Loucy (cell line): ENCODE results near the gene HMX1.

Experiments used
- H2AFZ ChIP-seq: fragments of 200-600 bp; sonication (generic); 2 replicates; pipeline ENCODE4 v1.6.0; 2016; ENCODE audit warnings: antibody characterized with exemption, mild to moderate bottlenecking, low read length, moderate library complexity
- H3F3A ChIP-seq: fragments of 200-600 bp; 2 replicates; pipeline ENCODE4 v1.6.0; 2016; ENCODE audit warnings: antibody characterized with exemption, low read depth, mild to moderate bottlenecking
- H3K27me3 ChIP-seq: fragments of 200-600 bp; sonication (generic); 2 replicates; pipeline ENCODE4 v1.6.1; 2014; ENCODE audit warnings: low read length, mild to moderate bottlenecking; ENCODE audit not compliant: insufficient read depth, poor library complexity, severe bottlenecking
- H3K36me3 ChIP-seq: fragments of 200-600 bp; sonication (generic); 2 replicates; pipeline ENCODE4 v1.6.1; 2016; ENCODE audit warnings: low read length; ENCODE audit not compliant: insufficient read depth
- H3K4me1 ChIP-seq: fragments of 200-600 bp; sonication (generic); 2 replicates; pipeline ENCODE4 v1.5.1; 2014; ENCODE audit warnings: low read length, mild to moderate bottlenecking; ENCODE audit not compliant: insufficient read depth, poor library complexity, severe bottlenecking
- H3K4me2 ChIP-seq: fragments of 200-600 bp; sonication (generic); 2 replicates; pipeline ENCODE4 v1.6.0; 2014; ENCODE audit warnings: antibody characterized with exemption, low read length, low read depth, mild to moderate bottlenecking; ENCODE audit not compliant: poor library complexity, severe bottlenecking
- H3K4me3 ChIP-seq: fragments of 200-600 bp; sonication (generic); 2 replicates; pipeline ENCODE4 v1.5.1; 2014; ENCODE audit warnings: low read length, mild to moderate bottlenecking, mixed read lengths; ENCODE audit not compliant: poor library complexity, severe bottlenecking
- H3K79me2 ChIP-seq: fragments of 200-600 bp; sonication (generic); 2 replicates; pipeline ENCODE4 v1.6.1; 2014; ENCODE audit warnings: low read length; ENCODE audit not compliant: insufficient read depth
- H3K9ac ChIP-seq: fragments of 200-600 bp; sonication (generic); 2 replicates; pipeline ENCODE4 v1.6.0; 2014; ENCODE audit warnings: mild to moderate bottlenecking, low read depth, low read length, moderate library complexity; ENCODE audit not compliant: poor library complexity, severe bottlenecking
- H3K9me2 ChIP-seq: fragments of 200-600 bp; sonication (generic); replicated peaks from 2 replicates; pipeline ENCODE4 v1.6.1; 2016; ENCODE audit warnings: low read depth, low read length, mixed read lengths
- H3K9me3 ChIP-seq: fragments of 200-600 bp; sonication (generic); 2 replicates; pipeline ENCODE4 v1.6.1; 2014; ENCODE audit warnings: mild to moderate bottlenecking, antibody characterized with exemption, low read length, low read depth; ENCODE audit not compliant: insufficient read depth
- H4K20me1 ChIP-seq: fragments of 200-600 bp; sonication (generic); 2 replicates; pipeline ENCODE4 v1.6.0; 2014; ENCODE audit warnings: antibody characterized with exemption, low read length, mild to moderate bottlenecking; ENCODE audit not compliant: insufficient read depth, poor library complexity, severe bottlenecking
- EZH2phosphoT487 ChIP-seq: fragments of 200-600 bp; IDR thresholded peaks from 2 replicates; pipeline ENCODE4 v1.6.1; 2018; ENCODE audit warnings: antibody characterized with exemption, mild to moderate bottlenecking, moderate library complexity, borderline replicate concordance
- TF ChIP-seq, protein P1 (sequence below): fragments of 200-600 bp; sonication (generic); conservative IDR thresholded peaks from 2 replicates; pipeline ENCODE4 v1.5.1; 2014; ENCODE audit warnings: mild to moderate bottlenecking, antibody characterized with exemption, low read length

HMX1 gene

DNA sequence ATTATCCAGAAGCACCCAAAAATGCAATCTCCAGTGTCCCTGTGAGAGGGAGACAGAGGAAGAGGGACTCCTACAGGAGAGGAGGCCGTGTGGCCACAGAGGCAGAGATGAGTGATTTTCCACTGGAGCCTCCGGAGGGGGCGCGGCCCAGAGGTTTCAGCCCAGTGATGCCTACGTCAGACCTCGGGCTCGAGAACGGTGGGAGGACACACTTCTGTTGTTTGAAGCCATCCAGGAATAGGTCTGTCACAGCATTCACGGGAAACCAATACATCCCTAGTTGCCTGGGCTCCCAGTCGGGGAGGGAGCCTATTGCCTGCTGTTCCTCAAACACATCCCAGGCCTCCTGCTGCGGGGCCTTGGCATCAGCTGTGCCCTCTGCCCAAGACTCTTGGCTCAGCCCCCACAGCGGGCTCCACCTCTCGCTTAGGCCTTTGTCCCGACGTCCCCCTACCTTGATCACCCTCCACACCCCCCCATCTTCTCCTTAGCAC, 39.2 kb upstream of the HMX1 start:
- Histone ChIP-seq H3K9me3 (peaks cover 11% of the 10 kb centered on the region; the same call in 1 of the 2 replicates), H3K4me1 (no peaks in the 10 kb centered on the region), H3K79me2 (no peaks in the 10 kb centered on the region), H3K36me3 (no peaks in the 10 kb centered on the region), H3K9me2 (no peaks in the 10 kb centered on the region), H3K9ac (no peak overlapping the region), H3K4me2 (no peak overlapping the region), H4K20me1 (no peaks in the 10 kb centered on the region), H2AFZ (no peak overlapping the region), H3K4me3 (no peak overlapping the region), H3F3A (no peaks in the 10 kb centered on the region), H3K27me3 (no peaks in the 10 kb centered on the region)
- TF ChIP-seq EZH2phosphoT487: no peak
- TF ChIP-seq, protein P1, sequence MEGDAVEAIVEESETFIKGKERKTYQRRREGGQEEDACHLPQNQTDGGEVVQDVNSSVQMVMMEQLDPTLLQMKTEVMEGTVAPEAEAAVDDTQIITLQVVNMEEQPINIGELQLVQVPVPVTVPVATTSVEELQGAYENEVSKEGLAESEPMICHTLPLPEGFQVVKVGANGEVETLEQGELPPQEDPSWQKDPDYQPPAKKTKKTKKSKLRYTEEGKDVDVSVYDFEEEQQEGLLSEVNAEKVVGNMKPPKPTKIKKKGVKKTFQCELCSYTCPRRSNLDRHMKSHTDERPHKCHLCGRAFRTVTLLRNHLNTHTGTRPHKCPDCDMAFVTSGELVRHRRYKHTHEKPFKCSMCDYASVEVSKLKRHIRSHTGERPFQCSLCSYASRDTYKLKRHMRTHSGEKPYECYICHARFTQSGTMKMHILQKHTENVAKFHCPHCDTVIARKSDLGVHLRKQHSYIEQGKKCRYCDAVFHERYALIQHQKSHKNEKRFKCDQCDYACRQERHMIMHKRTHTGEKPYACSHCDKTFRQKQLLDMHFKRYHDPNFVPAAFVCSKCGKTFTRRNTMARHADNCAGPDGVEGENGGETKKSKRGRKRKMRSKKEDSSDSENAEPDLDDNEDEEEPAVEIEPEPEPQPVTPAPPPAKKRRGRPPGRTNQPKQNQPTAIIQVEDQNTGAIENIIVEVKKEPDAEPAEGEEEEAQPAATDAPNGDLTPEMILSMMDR: no peak

DNA sequence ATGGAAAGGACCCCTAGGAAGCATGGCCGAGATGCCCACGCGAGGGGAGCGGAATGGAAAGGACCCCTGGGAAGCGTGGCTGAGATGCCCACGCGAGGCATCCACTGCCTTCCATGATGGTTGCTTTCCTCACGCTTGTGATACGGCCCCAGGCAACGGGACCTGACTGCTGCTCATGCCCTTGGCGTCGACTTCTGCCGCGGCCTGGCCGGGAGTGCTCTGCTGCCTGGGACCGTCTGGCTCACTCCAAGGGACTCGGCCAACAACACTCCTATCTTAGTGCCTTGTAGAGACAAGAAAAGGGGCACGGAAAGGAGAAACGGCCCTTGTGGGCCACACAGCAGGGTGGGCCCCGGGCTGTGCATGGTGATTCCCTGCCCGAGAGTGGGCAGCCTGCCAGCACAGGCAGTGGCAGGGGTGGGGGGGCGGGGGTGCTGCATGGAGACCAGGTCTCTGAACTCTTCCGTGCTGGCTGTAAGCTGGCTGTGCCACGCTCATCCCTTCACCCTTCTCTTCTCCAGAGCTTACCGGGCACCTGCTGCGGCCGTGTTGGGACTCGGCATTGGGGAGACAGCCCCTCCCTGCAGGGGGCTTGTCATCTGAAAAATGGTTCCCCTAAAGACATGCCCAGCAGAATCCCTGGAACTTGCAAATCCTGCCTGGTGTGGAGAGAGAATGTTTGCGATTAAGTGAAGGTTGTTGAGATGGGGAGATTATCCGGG, 38.6 kb upstream of the HMX1 start:
- Histone ChIP-seq H3K9me2 (no peaks in the 10 kb centered on the region), H3K9ac (no peak overlapping the region), H2AFZ (no peak overlapping the region), H3K79me2 (no peaks in the 10 kb centered on the region), H3K36me3 (no peaks in the 10 kb centered on the region), H3K4me3 (no peak overlapping the region), H4K20me1 (no peaks in the 10 kb centered on the region), H3K9me3 (peaks cover 11% of the 10 kb centered on the region; the same call in 1 of the 2 replicates), H3K4me1 (no peaks in the 10 kb centered on the region), H3K27me3 (no peaks in the 10 kb centered on the region), H3F3A (no peaks in the 10 kb centered on the region), H3K4me2 (no peak overlapping the region)
- TF ChIP-seq EZH2phosphoT487: no peak
- TF ChIP-seq, protein P1: no peak

DNA sequence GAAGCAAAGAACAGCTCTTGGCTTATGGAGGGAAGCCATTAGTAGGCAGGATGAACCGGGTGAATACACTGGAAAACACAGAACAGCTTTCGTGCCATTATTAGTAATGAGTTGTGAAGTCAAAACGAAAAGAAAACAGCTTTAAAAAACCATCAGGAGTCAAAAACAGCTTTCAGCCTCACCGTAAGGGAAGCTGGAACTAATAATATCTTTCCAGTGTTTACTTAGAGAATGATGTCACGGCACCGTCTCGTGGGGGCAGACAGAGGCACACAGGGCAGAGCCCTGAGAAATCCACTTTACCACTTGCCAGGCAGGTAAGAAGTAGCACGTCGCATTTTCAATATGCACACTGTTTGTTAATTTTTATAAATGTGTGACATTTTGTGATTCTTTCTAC, 37.9 kb upstream of the HMX1 start:
- no peak overlapping the region for H3K4me2 ChIP-seq

More for the DNA sequence above, 37.9 kb upstream of the HMX1 start:
- no peaks in the 10 kb centered on the region for H3F3A ChIP-seq
- no peaks in the 10 kb centered on the region for H3K9me2 ChIP-seq
- TF ChIP-seq EZH2phosphoT487: no peak
- TF ChIP-seq, protein P1: no peak
- no peaks in the 10 kb centered on the region for H4K20me1 ChIP-seq
- no peak overlapping the region for H2AFZ ChIP-seq
- H3K79me2 ChIP-seq: no peaks in the 10 kb centered on the region
- peaks cover 11% of the 10 kb centered on the region; the same call in 1 of the 2 replicates for H3K9me3 ChIP-seq
- no peak overlapping the region for H3K9ac ChIP-seq
- H3K36me3 ChIP-seq: no peaks in the 10 kb centered on the region
- no peaks in the 10 kb centered on the region for H3K4me1 ChIP-seq
- H3K4me3 ChIP-seq: no peak overlapping the region
- H3K27me3 ChIP-seq: no peaks in the 10 kb centered on the region
